ENCODE measurements around the gene MSTN. TPM values are rescaled to one million over a fixed set of nuclear protein-coding genes. Genes with fewer than 3 reads are reported as not detected.

The MSTN gene
- total RNA-seq, 1 experiment from 2014 or later: not detected

- H3K27me3 ChIP-seq (ENCODE audit: insufficient read depth, low read depth): no peaks in the 10 kb centered on the region
- H4K20me1 ChIP-seq (ENCODE audit: insufficient read depth): no peaks in the 10 kb centered on the region
- H3K27ac ChIP-seq: no peak overlapping the region
- H2AFZ ChIP-seq: no peak overlapping the region
- POLR2A ChIA-PET (ENCODE audit: unreplicated experiment): no interaction called here
- H3K79me2 ChIP-seq (ENCODE audit: low read depth): no peaks in the 10 kb centered on the region
- H3K9me3 ChIP-seq (ENCODE audit: insufficient read depth, low read depth): no peaks in the 10 kb centered on the region
- no peaks in the 10 kb centered on the region for H3K9me2 ChIP-seq (ENCODE audit: insufficient read depth)
- intact Hi-C loops (cut with micrococcal nuclease; ENCODE audit: unreplicated experiment): no loop called here
- H3K4me2 ChIP-seq: no peak overlapping the region
- BruUV-seq (replicated peaks): no TSS peak
- no peak overlapping the region for H3K4me3 ChIP-seq
- no peaks in the 10 kb centered on the region for H3F3A ChIP-seq (ENCODE audit: insufficient read depth, low read depth)
- TF ChIP-seq CTCF (conservative IDR thresholded peaks at IDR 0.05) (no peak), EZH2 (IDR thresholded peaks at IDR 0.05; ENCODE audit: low read depth) (no peak)
- H3K36me3 ChIP-seq (ENCODE audit: low read depth): no peaks in the 10 kb centered on the region
- H3K4me1 ChIP-seq (replicated peaks; ENCODE audit: insufficient read depth): no peaks in the 10 kb centered on the region
- DNase-seq: no peak
- CTCF ChIA-PET: no interaction called here
These were observed 9.1 kb downstream of the MSTN start for GRCh38 chr2:190053426-190053825.

GRCh38 chr2:190052307-190052706, 10.2 kb downstream of the MSTN start:
- Histone ChIP-seq H3K4me3 (no peak overlapping the region), H3K9me3 (ENCODE audit: insufficient read depth, low read depth) (no peaks in the 10 kb centered on the region), H3K79me2 (ENCODE audit: low read depth) (no peaks in the 10 kb centered on the region), H3K9me2 (ENCODE audit: insufficient read depth) (no peaks in the 10 kb centered on the region), H3K4me2 (no peak overlapping the region), H3K27me3 (ENCODE audit: insufficient read depth, low read depth) (no peaks in the 10 kb centered on the region), H3K36me3 (ENCODE audit: low read depth) (no peaks in the 10 kb centered on the region), H3K4me1 (replicated peaks; ENCODE audit: insufficient read depth) (no peaks in the 10 kb centered on the region), H2AFZ (no peak overlapping the region), H4K20me1 (ENCODE audit: insufficient read depth) (no peaks in the 10 kb centered on the region), H3K27ac (no peak overlapping the region), H3F3A (ENCODE audit: insufficient read depth, low read depth) (no peaks in the 10 kb centered on the region)
- TF ChIP-seq CTCF (conservative IDR thresholded peaks at IDR 0.05): no peak
- TF ChIP-seq EZH2 (IDR thresholded peaks at IDR 0.05; ENCODE audit: low read depth): no peak
- ChIA-PET CTCF (no interaction called here), POLR2A (ENCODE audit: unreplicated experiment) (no interaction called here)
- DNase-seq: no peak
- BruUV-seq (replicated peaks): no TSS peak
- intact Hi-C loops (cut with micrococcal nuclease; ENCODE audit: unreplicated experiment): no loop called here

GRCh38 chr2:190051223-190051622, 11.3 kb downstream of the MSTN start:
- DNase-seq: no peak
- Histone ChIP-seq H3K79me2 (ENCODE audit: low read depth) (no peaks in the 10 kb centered on the region), H4K20me1 (ENCODE audit: insufficient read depth) (no peaks in the 10 kb centered on the region), H3K9me3 (ENCODE audit: insufficient read depth, low read depth) (no peaks in the 10 kb centered on the region), H3K4me1 (replicated peaks; ENCODE audit: insufficient read depth) (no peaks in the 10 kb centered on the region), H3K27me3 (ENCODE audit: insufficient read depth, low read depth) (no peaks in the 10 kb centered on the region), H3K27ac (no peak overlapping the region), H3K4me2 (no peak overlapping the region), H2AFZ (no peak overlapping the region), H3K36me3 (ENCODE audit: low read depth) (no peaks in the 10 kb centered on the region), H3F3A (ENCODE audit: insufficient read depth, low read depth) (no peaks in the 10 kb centered on the region), H3K9me2 (ENCODE audit: insufficient read depth) (no peaks in the 10 kb centered on the region), H3K4me3 (no peak overlapping the region)
- intact Hi-C loops (cut with micrococcal nuclease; ENCODE audit: unreplicated experiment): no loop called here
- TF ChIP-seq CTCF (conservative IDR thresholded peaks at IDR 0.05) (no peak), EZH2 (IDR thresholded peaks at IDR 0.05; ENCODE audit: low read depth) (no peak)
- ChIA-PET CTCF (no interaction called here), POLR2A (ENCODE audit: unreplicated experiment) (interaction anchor here (0.6 kb wide), 1 partner anchor 38 kb away, joined by 3 read pairs; no protein-coding TSS in a partner anchor)
- BruUV-seq (replicated peaks): no TSS peak
